Stimulated activated CD8-positive, alpha-beta memory T cell treated with anti-CD3 and anti-CD28 coated beads, Interleukin-4, amount 100 ng/mL, for 48 hours (primary cell): ENCODE data around the gene NUP210.

ENCODE experiments used
- DNase-seq: peaks from one replicate; pipeline ENCODE4 v3.0.0-alpha.2; 2020

The NUP210 gene

GRCh38 chr3:13272831-13273603 is 147.1 kb downstream of the NUP210 start:
- DNase-seq, result no peak

GRCh38 chr3:13269711-13270378 is 150.3 kb downstream of the NUP210 start:
- DNase-seq, result no peak

DNA sequence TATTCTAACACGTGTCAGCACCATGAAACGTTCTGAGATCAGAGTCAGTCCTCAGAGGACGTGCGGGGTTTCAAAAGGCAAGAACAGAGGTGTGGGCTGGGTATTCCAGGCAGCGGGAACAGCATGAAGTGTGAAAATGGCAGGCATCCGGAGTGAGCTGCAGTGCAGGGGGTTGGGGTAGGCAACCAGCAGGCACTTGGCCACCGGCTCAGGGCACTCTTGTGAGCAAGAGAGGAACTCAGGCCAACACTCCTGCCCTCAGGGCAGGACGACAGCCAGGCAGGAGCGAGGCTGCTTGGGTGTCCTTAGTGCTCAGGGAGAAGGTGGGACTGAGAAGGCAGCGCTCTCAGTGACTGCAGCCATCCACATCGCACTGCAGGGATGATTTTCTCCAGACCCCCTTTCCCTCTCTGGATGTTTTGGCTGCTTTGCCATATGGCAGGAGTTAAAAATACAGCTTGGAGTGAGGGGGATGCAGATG is 151.1 kb downstream of the NUP210 start:
- no peak for DNase-seq

DNA sequence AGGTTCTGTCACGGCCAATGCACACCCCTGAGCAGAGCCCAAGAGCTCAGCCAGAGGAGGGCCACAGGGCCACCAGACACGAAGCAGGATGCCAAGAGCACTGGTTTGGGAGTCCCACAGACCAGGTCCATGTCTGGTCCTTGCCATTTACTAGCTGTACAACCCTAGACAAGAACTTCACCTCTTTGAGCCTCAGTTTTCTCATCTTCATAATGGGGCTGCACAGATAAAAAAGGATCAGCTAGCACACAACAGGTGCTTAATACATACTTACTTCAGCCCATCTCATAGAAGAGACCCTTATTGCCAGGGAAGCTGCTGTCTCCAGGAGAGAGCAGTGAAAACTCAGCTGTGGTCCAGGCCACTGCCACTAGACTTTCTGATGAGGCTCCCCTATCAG is 152.0 kb downstream of the NUP210 start:
- DNase-seq, result no peak

DNA sequence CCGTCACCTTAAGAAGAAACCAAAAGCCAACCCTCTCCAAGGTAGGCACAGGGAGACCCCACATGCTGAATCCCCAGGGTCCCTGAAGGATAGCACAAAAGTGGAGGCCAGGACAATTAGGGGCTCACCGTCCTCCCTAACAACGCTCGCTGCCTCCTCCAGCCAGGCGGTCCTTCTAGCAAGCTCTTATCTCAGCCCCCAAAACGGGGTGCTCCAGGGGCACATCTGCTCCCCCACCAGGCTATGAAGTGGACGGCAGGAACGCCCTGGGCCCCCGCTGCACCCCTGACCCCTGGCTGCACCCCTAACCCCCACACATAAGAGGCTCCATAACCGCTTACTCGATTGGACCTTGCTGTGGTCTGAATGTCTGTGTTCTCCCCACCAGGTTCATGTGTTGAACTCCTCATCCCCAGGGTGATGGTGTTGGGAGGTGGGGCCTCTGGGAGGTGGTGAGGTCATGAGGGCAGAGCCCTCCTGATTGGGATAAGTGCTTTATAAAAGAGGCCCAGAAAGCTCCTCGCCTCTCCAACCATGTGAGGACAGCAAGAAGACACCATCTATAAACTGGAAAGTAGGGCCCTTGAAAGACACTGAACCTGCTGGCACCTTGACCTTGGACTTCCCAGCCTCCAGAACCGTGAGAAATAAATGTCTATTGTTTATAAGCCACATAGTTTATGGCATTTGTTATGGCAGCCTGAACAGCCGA is 153.3 kb downstream of the NUP210 start:
- DNase-seq, result no peak
